HG02642 (cell line): ENCODE data around the gene DGCR6.
A peak's percentile ranks its signal among the peaks of the same experiment; 100 is the strongest.
"Not testable (repeated sequence)": the region's sequence is repeated elsewhere in the genome, so short reads cannot be mapped to it uniquely, and the experiment has no call there.

Experiments used
- ATAC-seq: cut with Tn5 transposase; IDR thresholded peaks from one replicate; pipeline ENCODE4 v1.9.1; 2021; ENCODE audit warnings: mild to moderate bottlenecking; ENCODE audit not compliant: unreplicated experiment, poor library complexity

DGCR6 gene

DNA sequence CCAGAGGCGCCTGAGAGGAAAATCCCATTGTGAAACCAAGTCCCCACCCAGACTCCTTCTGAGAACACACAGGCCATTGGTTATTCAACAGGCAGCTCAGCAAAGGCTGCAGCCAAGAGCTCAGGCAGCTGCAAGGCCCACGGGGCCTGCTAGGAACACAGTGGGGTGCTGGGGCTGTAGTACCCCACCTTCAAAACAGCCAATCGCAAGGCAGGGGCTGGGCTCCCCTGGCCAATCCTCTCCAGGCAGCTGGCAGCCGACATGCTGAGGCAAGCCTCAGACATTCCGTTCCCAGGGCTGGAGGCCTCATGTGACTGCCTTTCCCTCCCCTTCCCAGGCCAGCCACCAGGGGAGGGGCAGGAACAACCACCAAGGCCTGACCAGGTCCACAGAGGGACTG lies 23.3 kb downstream of the DGCR6 start:
- ATAC-seq, result no peak

GRCh38 chr22:18931905-18932652 lies 26.0 kb downstream of the DGCR6 start:
- no peak for ATAC-seq

GRCh38 chr22:18933914-18934313 lies 27.8 kb downstream of the DGCR6 start:
- ATAC-seq, result no peak

DNA sequence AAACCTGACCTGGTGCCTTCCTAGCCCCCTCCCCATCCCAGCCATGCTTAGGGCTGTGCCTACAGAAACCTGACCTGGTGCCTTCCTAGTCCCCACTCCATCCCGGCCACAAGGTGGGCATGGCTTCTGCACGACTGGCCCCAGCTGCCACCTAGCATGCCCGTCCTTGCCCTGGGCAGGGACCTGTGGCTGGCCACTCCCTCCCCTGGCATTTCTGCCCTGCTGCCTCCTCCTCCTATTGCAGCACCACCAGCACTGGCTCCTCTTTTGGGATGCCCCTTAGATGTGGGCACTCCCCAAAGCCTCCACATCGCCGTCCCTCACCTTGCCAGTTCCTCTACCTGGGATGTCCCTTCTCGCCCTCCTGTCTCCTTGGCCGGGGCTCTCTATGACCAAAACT lies 28.6 kb downstream of the DGCR6 start:
- ATAC-seq, result not testable (repeated sequence)

GRCh38 chr22:18935889-18936529 lies 29.9 kb downstream of the DGCR6 start, which contains the start of gene PRODH:
Gene PRODH, minus strand, starts transcription at chr22:18936293. Its CDS starts 6 bp downstream, at chr22:18936287.
- no peak for ATAC-seq

DNA sequence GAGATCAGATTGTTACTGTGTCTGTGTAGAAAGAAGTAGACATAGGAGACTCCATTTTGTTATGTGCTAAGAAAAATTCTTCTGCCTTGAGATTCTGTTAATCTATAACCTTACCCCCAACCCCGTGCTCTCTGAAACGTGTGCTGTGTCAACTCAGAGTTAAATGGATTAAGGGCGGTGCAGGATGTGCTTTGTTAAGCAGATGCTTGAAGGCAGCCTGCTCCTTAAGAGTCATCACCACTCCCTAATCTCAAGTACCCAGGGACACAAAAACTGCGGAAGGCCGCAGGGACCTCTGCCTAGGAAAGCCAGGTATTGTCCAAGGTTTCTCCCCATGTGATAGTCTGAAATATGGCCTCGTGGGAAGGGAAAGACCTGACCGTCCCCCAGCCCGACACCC lies 32.6 kb downstream of the DGCR6 start:
- ATAC-seq, result not testable (repeated sequence)

- ATAC-seq, result not testable (repeated sequence)
Observed at GRCh38 chr22:18947105-18947504, 41.0 kb downstream of the DGCR6 start.

GRCh38 chr22:18947905-18948304 lies 41.8 kb downstream of the DGCR6 start:
- no peak for ATAC-seq

DNA sequence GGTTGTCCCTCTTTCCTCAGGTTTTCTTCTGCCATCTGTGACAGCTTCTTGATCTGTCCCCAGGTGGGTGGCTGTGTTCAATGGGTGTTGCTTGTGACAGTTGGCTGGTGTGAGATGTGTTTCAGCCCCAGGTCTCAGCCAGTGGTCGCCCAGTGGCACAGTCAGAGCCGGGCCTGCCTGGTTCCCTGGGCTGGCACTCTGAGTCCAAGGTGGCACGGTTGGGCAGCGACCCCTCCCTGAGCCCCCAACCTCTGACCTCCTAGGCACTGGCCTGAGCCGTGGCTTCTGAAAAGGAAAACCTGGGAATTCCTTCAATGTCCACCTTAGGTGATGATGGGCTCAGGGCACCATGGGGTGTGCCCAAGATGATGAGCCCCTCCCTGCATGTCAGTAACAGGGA lies 44.0 kb downstream of the DGCR6 start:
- no peak for ATAC-seq

- no peak for ATAC-seq
Observed at GRCh38 chr22:18952022-18952421, 45.9 kb downstream of the DGCR6 start.

DNA sequence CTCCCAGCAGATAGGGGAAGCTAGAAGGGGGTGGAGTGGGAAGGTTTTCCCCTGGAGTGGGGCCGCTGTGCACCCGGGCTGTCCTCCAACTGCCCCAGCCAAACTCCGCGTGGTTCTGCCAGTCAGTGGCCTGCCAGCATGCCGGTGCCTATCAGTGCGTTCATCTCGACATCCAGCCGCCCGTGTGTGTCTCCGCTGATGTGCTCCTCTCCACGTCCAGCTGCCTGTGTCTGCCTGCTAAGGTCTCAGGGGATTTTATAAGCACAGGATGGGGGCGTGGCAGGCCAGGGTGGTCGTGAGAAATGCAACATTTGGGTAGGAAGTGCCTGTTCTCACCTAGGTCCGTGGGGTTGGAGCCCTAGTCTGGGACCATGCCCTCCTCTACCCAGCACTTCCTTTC lies 47.0 kb downstream of the DGCR6 start:
- not testable (repeated sequence) for ATAC-seq

- ATAC-seq, result peak; percentile 57
Observed at GRCh38 chr22:18954303-18954989, 48.3 kb downstream of the DGCR6 start.

- ATAC-seq, result no peak
Observed at GRCh38 chr22:18954990-18955571, 49.0 kb downstream of the DGCR6 start.

DNA sequence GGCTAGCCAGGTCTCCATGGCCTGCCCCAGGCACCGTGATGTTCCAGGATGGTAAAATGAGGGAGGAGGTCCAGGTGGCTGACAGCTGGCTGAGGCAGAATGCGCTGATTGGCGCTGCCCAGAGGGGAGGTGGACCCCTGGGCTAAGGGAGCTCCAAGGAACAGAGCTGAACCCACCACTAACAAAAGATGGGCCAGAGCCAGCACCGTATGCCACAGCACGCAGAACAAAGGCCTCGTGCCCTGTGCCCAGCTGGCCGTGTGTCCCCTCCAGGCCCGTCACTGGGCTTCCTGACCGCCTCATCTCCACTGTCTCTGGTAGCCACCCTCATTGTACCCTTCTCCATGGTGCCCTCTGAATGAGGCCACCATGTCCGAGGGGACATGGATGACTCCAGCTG lies 49.6 kb downstream of the DGCR6 start:
- no peak for ATAC-seq

- not testable (repeated sequence) for ATAC-seq
Observed at GRCh38 chr22:18956121-18956895, 50.2 kb downstream of the DGCR6 start.

GRCh38 chr22:18956956-18957355 lies 50.8 kb downstream of the DGCR6 start:
- ATAC-seq, result not testable (repeated sequence)

DNA sequence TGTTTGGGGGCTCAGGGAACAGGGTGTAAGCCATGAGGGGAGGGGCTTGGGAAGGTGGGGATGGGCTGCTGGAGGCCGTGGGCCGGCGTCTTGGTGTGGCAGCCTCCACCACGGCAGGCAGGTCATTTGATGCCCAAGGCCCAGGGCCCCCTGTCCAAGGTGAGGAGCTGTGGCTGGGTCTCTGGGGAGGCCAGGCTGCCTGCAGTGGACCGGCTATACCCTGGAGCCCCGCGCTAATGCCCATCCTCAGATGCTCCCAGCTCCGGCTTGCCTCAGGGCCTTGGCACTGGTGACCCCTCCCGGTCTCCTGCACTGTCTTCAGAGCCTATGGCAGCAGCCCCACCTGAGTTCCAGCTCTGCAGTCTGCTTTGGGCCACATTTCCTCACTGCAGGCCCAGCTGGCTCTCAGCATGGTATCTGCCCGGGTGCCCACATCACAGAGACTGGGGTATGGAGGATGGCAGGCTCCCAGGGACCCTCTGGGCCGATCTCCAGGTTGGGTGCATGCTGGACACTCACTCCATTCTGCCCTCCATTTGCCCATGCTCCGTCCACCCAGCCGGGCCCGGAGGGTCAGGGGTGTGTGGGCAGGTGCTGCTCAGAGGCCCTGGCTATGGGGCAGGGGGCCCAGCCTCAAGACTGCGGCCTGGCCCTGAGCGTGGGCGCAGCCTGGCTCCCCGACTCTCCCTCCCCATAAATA lies 51.7 kb downstream of the DGCR6 start:
- not testable (repeated sequence) for ATAC-seq

DNA sequence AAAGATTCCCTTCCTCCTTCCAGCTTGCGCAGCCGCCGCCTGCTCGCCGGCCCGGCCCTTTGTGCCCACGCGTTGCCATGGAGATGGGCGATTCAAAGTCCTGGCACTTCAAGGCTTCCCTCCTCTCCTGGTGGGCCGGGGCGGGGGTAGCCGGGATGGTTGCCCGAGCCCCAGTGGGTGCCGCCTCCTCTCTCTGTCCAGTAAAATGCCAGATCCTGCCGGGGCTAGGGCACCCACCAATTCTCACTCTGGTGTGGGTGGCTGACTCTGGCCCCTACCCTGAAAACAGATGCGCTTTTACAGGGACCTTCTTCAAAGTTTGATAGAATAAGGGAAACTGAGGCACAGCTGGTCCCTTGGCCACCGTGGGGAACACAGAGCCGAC lies 52.2 kb downstream of the DGCR6 start:
- not testable (repeated sequence) for ATAC-seq

GRCh38 chr22:18958738-18959137 lies 52.6 kb downstream of the DGCR6 start:
- ATAC-seq, result not testable (repeated sequence)
